Measurements from ENCODE around the gene SMNDC1.
"Not testable (repeated sequence)": the region's sequence is repeated elsewhere in the genome, so short reads cannot be mapped to it uniquely, and the experiment has no call there.

Gene SMNDC1

GRCh38 chr10:110304780-110305421 is at the start of gene SMNDC1:
SMNDC1 (minus strand) TSS chr10:110304920; CDS start chr10:110303587, 1,333 bp downstream.
- DNase-seq: peak; percentile 82

DNA sequence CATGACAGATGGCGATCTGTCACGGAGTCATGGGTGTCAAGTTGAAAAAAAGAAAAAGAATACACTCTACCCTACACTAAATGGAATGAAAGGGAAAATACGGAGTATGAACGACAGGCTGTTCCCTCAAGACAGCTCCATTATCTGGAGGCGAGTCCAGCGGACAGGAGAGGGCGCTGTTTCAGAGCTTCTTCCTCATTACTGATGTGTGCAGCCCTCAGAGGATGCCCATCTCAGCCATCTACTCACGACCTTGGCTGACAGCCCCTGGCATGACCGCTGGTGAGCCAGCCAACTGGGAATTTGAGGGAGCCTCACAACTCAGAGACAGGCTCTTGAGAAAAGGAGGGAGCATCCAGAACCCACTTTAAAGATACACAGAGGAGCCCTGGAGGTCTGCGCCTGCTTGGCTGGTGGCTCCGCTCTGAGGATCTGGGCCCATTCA is 49.6 kb upstream of the SMNDC1 start:
- peak; percentile 15 for DNase-seq

DNA sequence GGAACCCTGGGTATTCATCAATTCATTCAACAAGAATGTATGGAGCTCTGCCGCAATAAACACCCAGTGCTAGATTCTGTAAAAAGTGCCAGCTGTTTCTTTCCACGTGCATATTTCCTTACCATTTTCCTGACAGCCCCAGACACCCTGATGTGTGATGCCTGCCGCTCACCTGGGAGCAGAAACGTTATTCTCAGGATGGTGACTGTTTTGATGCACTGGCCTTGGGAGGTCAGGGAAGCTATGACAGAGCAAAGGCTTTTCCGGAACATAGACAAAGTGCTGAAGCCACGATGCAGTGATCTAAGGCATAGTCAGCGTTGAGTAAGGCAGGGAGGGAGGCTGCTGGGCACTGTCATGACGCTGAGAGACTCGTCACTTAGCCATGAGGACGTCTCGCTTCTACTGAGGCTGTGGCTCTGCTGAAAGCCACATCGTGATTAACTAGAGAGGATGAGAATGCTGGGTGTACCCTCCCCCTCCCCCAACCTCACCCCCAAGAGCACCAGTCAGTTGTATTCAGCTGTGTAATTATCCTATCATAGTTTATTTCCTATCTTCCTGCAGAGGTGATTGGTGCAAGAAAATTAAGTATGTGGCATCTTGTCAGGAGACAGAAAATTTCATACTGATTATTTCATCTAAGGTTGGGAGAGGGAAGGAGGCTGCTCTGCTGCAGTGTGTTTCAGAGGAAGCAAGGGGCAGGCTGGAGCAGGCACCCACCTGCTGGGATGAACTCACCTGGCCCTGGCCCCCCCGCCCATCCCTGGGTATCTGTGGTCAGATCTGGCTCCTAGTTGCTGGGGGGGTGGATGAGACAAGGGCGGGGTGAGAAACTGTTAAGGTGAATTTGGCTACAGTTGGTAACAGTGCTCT is 48.8 kb upstream of the SMNDC1 start:
- no peak for DNase-seq

GRCh38 chr10:110352930-110353243 is 48.2 kb upstream of the SMNDC1 start:
- no peak for DNase-seq

DNA sequence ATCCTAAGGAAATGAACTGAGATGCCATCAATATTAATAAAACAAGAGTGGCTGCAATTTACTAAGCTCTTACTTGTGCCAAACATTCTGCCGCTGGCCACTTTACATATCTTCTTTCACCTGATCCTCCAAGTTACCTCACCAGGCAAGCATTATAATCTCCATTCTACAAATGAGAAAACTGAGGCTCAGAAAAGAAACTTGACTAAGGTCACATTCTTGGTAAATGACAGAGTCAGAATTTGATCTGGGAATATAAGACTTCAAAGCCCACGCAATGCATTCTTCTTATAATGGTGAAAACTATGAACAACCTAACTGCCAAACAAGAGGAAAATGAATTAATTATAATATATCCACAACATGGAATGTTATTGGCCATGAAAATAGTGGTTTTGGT is 46.1 kb upstream of the SMNDC1 start:
- DNase-seq: no peak

GRCh38 chr10:110349831-110350230 is 45.1 kb upstream of the SMNDC1 start:
- DNase-seq: no peak

DNA sequence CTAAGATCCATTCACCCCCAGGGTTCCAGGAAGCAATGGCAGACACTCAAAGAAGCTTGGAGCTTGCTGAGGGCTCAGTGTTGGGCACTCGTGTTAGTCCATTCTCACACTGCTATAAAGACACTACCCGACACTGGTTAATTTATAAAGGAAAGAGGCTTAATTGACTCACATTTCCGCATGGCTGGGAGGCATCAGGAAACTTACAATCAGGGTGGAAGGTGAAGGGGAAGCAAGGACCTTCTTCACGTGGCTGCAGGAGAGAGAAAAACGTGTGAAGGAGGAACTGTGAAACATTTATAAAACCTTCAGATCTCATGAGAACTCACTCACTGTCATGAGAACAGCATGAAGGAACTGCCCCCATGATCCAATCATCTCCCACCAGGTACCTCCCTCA is 44.7 kb upstream of the SMNDC1 start:
- DNase-seq: no peak

- no peak for DNase-seq
Measured at GRCh38 chr10:110348336-110348735, 43.6 kb upstream of the SMNDC1 start.

- DNase-seq: no peak
Measured at GRCh38 chr10:110346914-110347313, 42.2 kb upstream of the SMNDC1 start.

GRCh38 chr10:110345286-110345685 is 40.6 kb upstream of the SMNDC1 start:
- no peak for DNase-seq

DNA sequence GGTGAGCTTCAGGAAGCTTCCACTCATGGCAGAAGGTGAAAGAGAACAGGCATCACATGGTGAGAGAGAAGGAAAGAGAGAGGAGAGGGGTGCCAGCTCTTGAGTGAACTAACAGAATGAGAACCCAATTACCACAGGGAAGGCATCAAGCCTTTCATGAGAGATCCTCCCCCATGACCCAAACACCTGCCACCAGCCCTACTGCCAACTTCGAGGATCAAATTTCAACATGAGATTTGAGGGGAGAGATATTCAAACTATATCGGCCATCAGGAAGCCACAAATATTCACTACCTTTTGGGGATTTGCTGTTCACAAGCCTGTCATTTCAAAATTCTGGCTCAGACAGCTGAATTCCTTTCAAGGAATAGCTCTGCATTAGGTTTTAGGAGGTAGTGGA is 39.9 kb upstream of the SMNDC1 start:
- no peak for DNase-seq

DNA sequence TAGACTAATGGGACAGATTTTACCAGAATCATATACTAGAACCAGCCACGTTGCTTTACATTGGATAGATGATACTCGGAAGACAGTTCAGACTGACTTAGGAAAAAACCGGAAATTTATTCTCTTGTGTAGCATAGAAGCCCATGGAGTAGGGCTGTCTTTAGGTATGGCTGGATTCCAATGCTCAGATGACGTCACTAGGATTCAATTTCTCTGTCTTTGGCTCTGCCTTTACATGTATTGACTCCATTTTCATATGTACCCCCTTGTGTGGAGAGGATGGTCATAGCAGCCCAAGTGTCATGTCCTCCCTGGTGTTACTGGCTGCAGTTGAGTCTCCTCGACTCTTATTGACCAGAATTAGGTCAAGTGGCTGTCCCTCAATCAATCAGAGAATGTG is 39.2 kb upstream of the SMNDC1 start:
- no peak for DNase-seq

GRCh38 chr10:110340816-110341215 is 36.1 kb upstream of the SMNDC1 start:
- DNase-seq: no peak

DNA sequence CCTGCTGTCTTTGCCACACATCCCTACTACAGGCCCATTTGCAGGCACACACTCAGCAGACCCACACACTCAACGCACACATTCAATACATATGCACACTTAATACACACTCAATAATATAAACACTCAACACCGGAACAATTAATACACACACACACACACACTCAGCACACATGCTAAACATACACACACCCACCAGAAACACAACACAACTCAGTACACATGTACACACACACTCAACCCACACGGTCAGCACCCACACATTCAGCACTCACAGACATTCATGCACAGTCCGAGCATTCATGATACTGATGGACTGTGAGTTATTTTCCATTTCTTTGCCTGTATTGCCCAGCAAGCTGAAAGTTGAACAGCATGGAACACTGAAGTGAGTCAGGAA is 35.4 kb upstream of the SMNDC1 start:
- no peak for DNase-seq

GRCh38 chr10:110337906-110338305 is 33.2 kb upstream of the SMNDC1 start:
- DNase-seq: no peak

DNA sequence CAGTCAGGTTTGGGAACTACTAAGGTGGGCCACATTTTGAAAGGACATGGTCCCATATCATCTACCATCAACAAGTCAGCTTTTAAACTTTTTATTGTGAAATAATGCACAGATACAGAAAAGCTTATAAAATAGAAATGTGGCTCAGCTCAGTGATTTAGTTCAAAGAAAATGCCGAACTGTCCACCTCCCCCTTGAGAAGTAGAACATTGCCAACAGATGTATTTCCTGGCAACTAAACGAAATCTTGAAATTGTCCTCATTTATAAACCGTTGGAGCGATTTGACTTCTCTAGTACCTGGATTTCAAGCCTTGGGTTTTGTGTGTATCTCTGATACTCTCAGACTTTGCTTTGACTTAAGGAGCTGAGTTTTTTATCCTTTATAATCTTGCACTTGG is 32.7 kb upstream of the SMNDC1 start:
- DNase-seq: no peak

GRCh38 chr10:110336111-110336721 is 31.5 kb upstream of the SMNDC1 start:
- DNase-seq: no peak

- DNase-seq: no peak
Measured at GRCh38 chr10:110335314-110336064, 30.8 kb upstream of the SMNDC1 start.

- DNase-seq: no peak
Measured at GRCh38 chr10:110334061-110334656, 29.4 kb upstream of the SMNDC1 start.

- not testable (repeated sequence) for DNase-seq
Measured at GRCh38 chr10:110331226-110331795, 26.6 kb upstream of the SMNDC1 start.

DNA sequence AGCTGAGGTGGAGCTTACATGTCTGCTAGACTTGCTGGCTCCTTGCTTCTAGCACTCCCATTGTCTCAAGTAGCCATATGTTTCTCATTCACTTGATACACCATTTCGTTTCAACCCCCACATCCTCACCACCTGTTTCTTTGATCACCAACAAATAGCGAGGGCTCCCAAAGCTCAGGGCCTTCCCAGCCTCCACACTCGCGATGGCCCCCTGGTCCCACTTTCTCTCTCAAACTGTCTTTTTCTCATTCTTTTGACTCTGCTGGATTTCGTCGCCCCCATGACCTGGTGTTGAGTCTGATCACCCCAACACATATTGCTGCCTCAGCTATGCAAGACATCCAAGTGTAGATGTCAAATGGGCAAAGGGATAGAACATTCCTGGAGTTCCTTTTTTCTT is 26.0 kb upstream of the SMNDC1 start:
- DNase-seq: no peak

GRCh38 chr10:110327262-110327914 is 22.7 kb upstream of the SMNDC1 start:
- no peak for DNase-seq
